Aorta (tissue), 5 donors: ENCODE data around the gene TSPAN14. TPM values are rescaled to one million over a fixed set of nuclear protein-coding genes. Genes with fewer than 3 reads are reported as not detected.
A peak's percentile ranks its signal among the peaks of the same experiment; 100 is the strongest.

Experiments used
- ATAC-seq: fragments of 200-7000 bp; cut with Tn5 transposase; one replicate; pipeline ENCODE4 v1.9.1; 2022; ENCODE audit warnings: moderate library complexity; ENCODE audit not compliant: low FRiP score
- DNase-seq, 2 donors: peaks; one replicate each; pipeline ENCODE4 v3.0.0-alpha.2; 2020
- H3K27ac ChIP-seq, 2 donors: one replicate each; pipeline ENCODE4 v1.5.1; 2013; ENCODE audit warnings: low read length in 2 of 2, mild to moderate bottlenecking in 2 of 2, moderate library complexity in 2 of 2, control low read depth in 1 of 2, inconsistent platforms in 1 of 2, low read depth in 1 of 2
- H3K27me3 ChIP-seq, 2 donors: one replicate each; pipeline ENCODE4 v1.6.1; 2013; ENCODE audit warnings: control low read depth in 1 of 2, low read length in 1 of 2, mild to moderate bottlenecking in 1 of 2, moderate library complexity in 1 of 2; ENCODE audit not compliant: insufficient read depth in 2 of 2, control insufficient read depth in 1 of 2
- H3K36me3 ChIP-seq, 2 donors: one replicate each; pipeline ENCODE4 v1.6.1; 2013; ENCODE audit warnings: control low read depth in 1 of 2, low read length in 1 of 2, mild to moderate bottlenecking in 1 of 2; ENCODE audit not compliant: insufficient read depth in 2 of 2, control insufficient read depth in 1 of 2
- H3K4me1 ChIP-seq, 2 donors: one replicate each; pipeline ENCODE4 v1.6.1; 2013; ENCODE audit warnings: low read length in 2 of 2, control low read depth in 1 of 2, mild to moderate bottlenecking in 1 of 2, moderate library complexity in 1 of 2; ENCODE audit not compliant: insufficient read depth in 2 of 2, control insufficient read depth in 1 of 2
- H3K4me3 ChIP-seq, 2 donors: one replicate each; pipeline ENCODE4 v1.5.1; 2013; ENCODE audit warnings: low read length in 2 of 2, control low read depth in 1 of 2, mild to moderate bottlenecking in 1 of 2
- H3K9me3 ChIP-seq: one replicate; pipeline ENCODE4 v1.6.1; 2013; ENCODE audit warnings: mild to moderate bottlenecking, low read length; ENCODE audit not compliant: control insufficient read depth
- WGBS, 2 donors: extraction: QIAGEN DNeasy Blood & Tissue Kit; methylation state at CpG; one replicate each; pipeline ENCODE4 v1.1.7; 2013; 5-methylcytosine and 5-hydroxymethylcytosine counted together
- intact Hi-C, 2 donors: fragments of 100-400 bp; cut with DNase I; formaldehyde crosslinking; loops; one replicate each; pipeline versions ENCODE4 v1.14.2 to v1.15.0; 2022
- polyA plus RNA-seq, 2 donors: library from polyadenylated mRNA; stranded (reverse); fragments of 200-250 nt; gene quantifications; one replicate each; pipeline ENCODE4 v1.2.3, GENCODE V29; 2013
- total RNA-seq, 2 donors: library from RNA; stranded (reverse); fragmentation: NEBNext Ultra II Directional; extraction: Animal tissue kit (Norgen Biotek cat#: 25700); gene quantifications; one replicate each; pipeline ENCODE4 v1.2.1, GENCODE V29; 2021
- donor health status: healthy with polysubstance abuse.
- donor health status: Bipolar disorder and iron deficiency.
- donor health status: DM: no; HTN: no; CAD: no.
- donor health status: DM: no; HTN: no; CAD: no.
- donor health status: DM: yes; HTN: yes; CAD: no.

TSPAN14 gene
- total and polyA plus RNA-seq, 4 donors: 12.3 to 61.5 (median 36.7) TPM

DNA sequence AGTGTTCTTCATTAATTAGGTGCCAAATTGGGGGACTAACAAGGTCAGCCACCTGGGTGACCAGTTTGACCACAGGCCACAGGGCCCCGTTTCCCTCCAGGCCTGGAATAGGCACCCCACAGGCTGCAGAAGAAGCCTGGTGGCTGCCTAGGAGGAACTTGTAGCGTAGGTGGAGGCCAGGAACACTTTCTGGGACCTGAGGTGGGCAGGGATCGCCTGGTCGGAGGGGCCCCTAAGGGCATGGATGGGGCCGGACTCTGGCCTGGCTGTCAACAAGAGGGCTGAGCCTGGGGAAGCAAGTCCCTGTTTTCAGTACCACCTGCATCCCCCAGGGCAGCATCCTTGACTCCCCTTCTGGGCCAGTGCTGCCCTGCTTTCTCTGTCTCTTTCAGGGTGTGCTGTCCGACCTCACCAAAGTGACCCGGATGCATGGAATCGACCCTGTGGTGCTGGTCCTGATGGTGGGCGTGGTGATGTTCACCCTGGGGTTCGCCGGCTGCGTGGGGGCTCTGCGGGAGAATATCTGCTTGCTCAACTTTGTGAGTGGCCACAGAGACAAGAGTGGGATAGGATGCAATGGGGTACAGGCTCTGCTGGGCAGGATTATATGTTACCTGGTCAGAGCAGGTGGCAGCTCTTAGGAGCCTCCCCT is 52.9 kb downstream of the TSPAN14 start:
- ATAC-seq (no peak), DNase-seq (peak in 1 of 2 donors; percentile 56)
- no peaks in the 10 kb centered on the region for H3K9me3 ChIP-seq
- no peak overlapping the region for H3K27ac ChIP-seq
- 91 to 92% methylated on average over 13 of the region's 13 CpGs for WGBS, 2 donors
- no peaks in the 10 kb centered on the region for H3K4me1 ChIP-seq
- intact Hi-C loops: loop anchor here in 1 of 2 donors (2.0 kb wide), 1 partner anchor 124 kb away; no protein-coding TSS in a partner anchor
- H3K36me3 ChIP-seq: peaks cover 0 to under 1% of the 10 kb centered on the region in 2 donors
- H3K4me3 ChIP-seq: no peak overlapping the region
- H3K27me3 ChIP-seq: no peaks in the 10 kb centered on the region

GRCh38 chr10:80509108-80509402 is 54.9 kb downstream of the TSPAN14 start:
- H3K27ac ChIP-seq: no peak overlapping the region
- WGBS, 2 donors: 94 to 98% methylated on average over 8 of the region's 8 CpGs
- H3K9me3 ChIP-seq: no peaks in the 10 kb centered on the region
- H3K36me3 ChIP-seq: peaks cover 0 to 8% of the 10 kb centered on the region in 2 donors
- intact Hi-C loops: no loop called here
- no peaks in the 10 kb centered on the region for H3K4me1 ChIP-seq
- H3K4me3 ChIP-seq: no peak overlapping the region
- ATAC-seq (no peak), DNase-seq (peak; percentile 44 to 57)
- no peaks in the 10 kb centered on the region for H3K27me3 ChIP-seq

GRCh38 chr10:80509403-80510161 is 55.5 kb downstream of the TSPAN14 start:
- 82 to 84% methylated on average over 18 of the region's 18 CpGs for WGBS, 2 donors
- H3K4me3 ChIP-seq: no peak overlapping the region
- DNase-seq (peak; percentile 52 to 74), ATAC-seq (peak; percentile 39)
- no peaks in the 10 kb centered on the region for H3K9me3 ChIP-seq
- peaks cover 0 to 9% of the 10 kb centered on the region in 2 donors for H3K36me3 ChIP-seq
- no peaks in the 10 kb centered on the region for H3K4me1 ChIP-seq
- intact Hi-C loops: no loop called here
- H3K27me3 ChIP-seq: no peaks in the 10 kb centered on the region
- H3K27ac ChIP-seq: no peak overlapping the region

- intact Hi-C loops: no loop called here
- ATAC-seq: no peak
- Histone ChIP-seq H3K4me3 (no peak overlapping the region), H3K36me3 (peaks cover 0 to 9% of the 10 kb centered on the region in 2 donors), H3K4me1 (no peaks in the 10 kb centered on the region), H3K27ac (no peak overlapping the region), H3K9me3 (no peaks in the 10 kb centered on the region), H3K27me3 (no peaks in the 10 kb centered on the region)
- 92 to 93% methylated on average over 10 of the region's 10 CpGs for WGBS, 2 donors
- peak; percentile 38 to 55 for DNase-seq
Observed at GRCh38 chr10:80512031-80512526, 58.0 kb downstream of the TSPAN14 start.

DNA sequence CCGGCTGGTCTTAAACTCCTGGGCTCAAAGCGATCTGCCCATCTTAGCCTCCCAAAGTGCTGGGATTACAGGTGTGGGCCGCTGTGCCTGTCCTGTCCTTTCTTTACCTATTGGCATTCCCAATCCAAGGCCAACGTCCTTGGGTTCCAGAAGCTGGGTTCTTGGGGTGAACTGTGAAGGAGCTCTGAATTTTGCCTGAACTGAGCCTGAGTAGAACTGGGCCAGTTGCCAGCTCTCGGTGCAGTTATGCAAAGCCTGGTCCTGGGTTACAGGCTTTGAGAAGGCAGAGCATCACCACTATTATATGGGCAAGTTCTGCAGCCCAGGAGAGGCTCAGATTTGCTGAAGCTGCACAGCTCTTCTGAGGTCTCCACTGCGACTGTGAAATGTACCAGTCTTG is 59.0 kb downstream of the TSPAN14 start:
- Histone ChIP-seq H3K4me3 (no peak overlapping the region), H3K27ac (no peak overlapping the region), H3K36me3 (peaks cover 0 to 9% of the 10 kb centered on the region in 2 donors), H3K4me1 (no peaks in the 10 kb centered on the region), H3K27me3 (no peaks in the 10 kb centered on the region), H3K9me3 (no peaks in the 10 kb centered on the region)
- ATAC-seq: no peak
- WGBS, 2 donors: 75 to 77% methylated on average over 6 of the region's 6 CpGs
- intact Hi-C loops: no loop called here
- peak; percentile 24 to 48 for DNase-seq

GRCh38 chr10:80515511-80515910 is 61.4 kb downstream of the TSPAN14 start:
- no peak overlapping the region for H3K27ac ChIP-seq

DNA sequence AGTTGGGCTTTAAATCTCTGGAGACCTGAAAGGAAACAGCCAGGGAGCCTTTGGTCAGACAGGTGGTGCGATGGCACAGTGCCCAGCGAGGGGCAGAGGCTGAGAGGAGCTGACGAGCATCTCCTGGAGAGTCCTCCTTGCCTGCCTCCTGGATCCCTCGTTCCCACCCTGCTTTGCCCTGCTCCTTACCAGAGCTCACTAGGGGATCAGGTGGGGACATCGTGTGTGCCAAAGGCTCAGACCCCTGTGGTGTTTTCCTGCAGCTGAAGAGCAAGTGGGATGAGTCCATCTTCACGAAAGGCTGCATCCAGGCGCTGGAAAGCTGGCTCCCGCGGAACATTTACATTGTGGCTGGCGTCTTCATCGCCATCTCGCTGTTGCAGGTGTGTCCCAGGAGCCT is 61.8 kb downstream of the TSPAN14 start:
- peak; percentile 36 to 67 for DNase-seq
- intact Hi-C loops: no loop called here
- H3K27me3 ChIP-seq: no peaks in the 10 kb centered on the region
- H3K9me3 ChIP-seq: no peaks in the 10 kb centered on the region
- 92 to 93% methylated on average over 12 of the region's 12 CpGs for WGBS, 2 donors
- H3K36me3 ChIP-seq: peaks cover 0 to 9% of the 10 kb centered on the region in 2 donors
- ATAC-seq: no peak
- no peaks in the 10 kb centered on the region for H3K4me1 ChIP-seq
- H3K27ac ChIP-seq: no peak overlapping the region
- no peak overlapping the region for H3K4me3 ChIP-seq

More at GRCh38 chr10:80515511-80515910, 61.4 kb downstream of the TSPAN14 start:
- Histone ChIP-seq H3K4me3 (no peak overlapping the region), H3K4me1 (no peaks in the 10 kb centered on the region), H3K36me3 (peaks cover 0 to 9% of the 10 kb centered on the region in 2 donors), H3K9me3 (no peaks in the 10 kb centered on the region), H3K27me3 (no peaks in the 10 kb centered on the region)
- intact Hi-C loops: no loop called here
- DNase-seq (peak; percentile 34), ATAC-seq (no peak)
- WGBS, 2 donors: 75 to 93% methylated on average over 3 to 5 of the region's 5 CpGs

- no peaks in the 10 kb centered on the region for H3K9me3 ChIP-seq
- DNase-seq (peak; percentile 36 to 45), ATAC-seq (no peak)
- WGBS, 2 donors: 87 to 90% methylated on average over 6 of the region's 6 CpGs
- H3K4me3 ChIP-seq: no peak overlapping the region
- H3K36me3 ChIP-seq: peaks cover 0 to 9% of the 10 kb centered on the region in 2 donors
- no peaks in the 10 kb centered on the region for H3K27me3 ChIP-seq
- H3K4me1 ChIP-seq: no peaks in the 10 kb centered on the region
- intact Hi-C loops: no loop called here
- no peak overlapping the region for H3K27ac ChIP-seq
Observed at GRCh38 chr10:80516506-80517075, 62.5 kb downstream of the TSPAN14 start.
